Ishikawa (cell line): ENCODE results near the gene CLCF1.

Source experiments
- EP300 ChIP-seq: IDR thresholded peaks from 2 replicates; pipeline ENCODE4 v1.6.1; 2012; ENCODE audit warnings: borderline replicate concordance
- RAD21 ChIP-seq: IDR thresholded peaks from 2 replicates; pipeline ENCODE4 v1.6.1; 2012; ENCODE audit warnings: low read depth
- TAF1 ChIP-seq: IDR thresholded peaks from 2 replicates; pipeline ENCODE4 v1.6.1; 2012; ENCODE audit warnings: low read depth, mild to moderate bottlenecking

GRCh38 chr11:67365736-67366444 lies 7.5 kb downstream of the CLCF1 start:
- TF ChIP-seq EP300 (no peak), RAD21 (no peak), TAF1 (no peak)
